Measurements from ENCODE around the gene PDZD2.

PDZD2 gene

DNA sequence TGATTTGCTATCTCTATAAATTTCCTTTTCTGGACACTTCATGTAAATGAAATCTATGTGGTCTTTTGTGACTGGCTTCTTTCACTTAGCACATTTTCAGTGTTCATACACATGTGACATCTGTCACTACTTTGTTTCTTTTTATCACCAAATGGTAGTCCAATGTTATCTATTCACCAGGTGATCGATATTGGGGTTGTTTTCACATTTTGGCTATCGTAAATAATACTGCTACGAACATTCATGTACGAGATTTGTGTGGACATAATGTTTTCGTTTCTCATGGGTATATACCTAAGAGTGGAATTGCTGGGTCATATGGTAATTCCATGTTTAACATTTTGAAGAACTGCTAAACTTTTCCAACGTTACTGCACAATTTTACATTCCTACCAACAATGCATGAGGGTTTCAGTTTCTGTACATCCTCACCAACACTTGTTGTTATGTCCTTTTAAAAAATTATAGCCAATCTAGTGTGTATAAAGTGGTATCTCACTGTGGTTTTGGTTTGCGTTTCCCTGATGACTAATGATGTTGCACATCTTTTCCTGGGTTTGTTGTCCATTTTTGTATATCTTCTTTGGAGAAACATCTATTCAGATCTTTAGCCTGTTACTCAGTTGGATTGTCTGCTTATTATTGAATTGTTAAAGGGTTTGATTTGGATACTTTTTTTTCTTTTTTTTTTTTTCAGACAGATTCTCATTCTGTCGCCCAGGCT is 263.0 kb downstream of the PDZD2 start:
- TF ChIP-seq CTCF (IDR thresholded peaks at IDR 0.05; ENCODE audit: low read depth, low read length, missing control alignments), result no peak
- no peak for DNase-seq (ENCODE audit: extremely low read depth, low read depth)
- H3K4me3 ChIP-seq (replicated peaks; ENCODE audit: low read depth, low read length), result no peak overlapping the region

- no peak for TF ChIP-seq CTCF (IDR thresholded peaks at IDR 0.05; ENCODE audit: low read depth, low read length, missing control alignments)
Observed at GRCh38 chr5:31908396-31908795, 269.5 kb downstream of the PDZD2 start.

GRCh38 chr5:31909073-31909472 is 270.1 kb downstream of the PDZD2 start:
- no peak for DNase-seq (ENCODE audit: extremely low read depth, low read depth)
- no peak overlapping the region for H3K4me3 ChIP-seq (replicated peaks; ENCODE audit: low read depth, low read length)
- no peak for TF ChIP-seq CTCF (IDR thresholded peaks at IDR 0.05; ENCODE audit: low read depth, low read length, missing control alignments)

More at GRCh38 chr5:31908396-31908795, 269.5 kb downstream of the PDZD2 start:
- no peak for DNase-seq (ENCODE audit: extremely low read depth, low read depth)
- no peak overlapping the region for H3K4me3 ChIP-seq (replicated peaks; ENCODE audit: low read depth, low read length)

DNA sequence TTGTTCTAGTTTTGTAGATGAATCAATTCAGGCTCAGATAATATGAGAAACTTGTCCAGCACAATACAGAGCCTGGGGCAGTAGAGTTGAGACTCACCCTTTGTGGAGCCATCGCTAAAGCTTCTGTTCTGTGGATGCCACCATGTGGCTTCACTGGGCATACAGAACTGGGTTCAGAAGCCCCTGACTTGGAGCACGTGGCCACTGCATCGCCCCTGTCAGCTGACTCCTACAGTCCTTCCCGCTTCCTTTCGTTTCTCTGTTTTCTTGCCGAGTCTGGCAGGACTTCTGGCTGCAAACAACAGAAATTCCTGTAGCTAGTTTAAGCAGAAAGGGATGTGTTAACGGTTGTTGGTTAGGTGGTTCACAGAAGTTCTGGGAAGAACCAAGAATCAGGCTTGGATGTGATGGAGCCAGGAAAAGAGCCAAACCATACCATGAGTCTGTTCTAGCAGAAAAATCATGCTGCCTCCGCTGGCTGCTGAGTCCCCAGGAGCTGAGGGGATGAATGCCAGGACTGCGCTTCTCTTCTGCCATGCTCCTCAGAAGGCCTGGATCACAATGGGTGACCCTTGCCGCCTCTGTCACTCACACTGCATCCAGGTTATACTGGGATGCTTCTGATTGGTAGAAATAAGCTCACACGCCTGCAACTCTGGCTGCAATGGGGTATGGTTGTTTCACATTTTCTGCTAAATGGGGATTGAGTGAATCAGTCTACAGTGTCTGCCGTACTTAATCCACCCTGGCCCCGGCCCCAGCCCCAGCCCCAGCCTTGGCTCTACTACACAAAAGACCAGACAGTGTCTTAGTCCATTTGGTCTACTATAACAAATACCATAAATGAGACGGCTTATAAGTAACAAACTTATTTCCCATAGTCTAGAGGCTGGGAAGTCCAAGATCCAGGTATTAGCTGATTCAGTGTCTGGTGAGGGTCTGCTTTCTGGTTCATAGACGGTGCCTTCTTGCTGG is 272.6 kb downstream of the PDZD2 start:
- DNase-seq (ENCODE audit: extremely low read depth, low read depth), result no peak
- H3K4me3 ChIP-seq (replicated peaks; ENCODE audit: low read depth, low read length), result no peak overlapping the region
- no peak for TF ChIP-seq CTCF (IDR thresholded peaks at IDR 0.05; ENCODE audit: low read depth, low read length, missing control alignments)

DNA sequence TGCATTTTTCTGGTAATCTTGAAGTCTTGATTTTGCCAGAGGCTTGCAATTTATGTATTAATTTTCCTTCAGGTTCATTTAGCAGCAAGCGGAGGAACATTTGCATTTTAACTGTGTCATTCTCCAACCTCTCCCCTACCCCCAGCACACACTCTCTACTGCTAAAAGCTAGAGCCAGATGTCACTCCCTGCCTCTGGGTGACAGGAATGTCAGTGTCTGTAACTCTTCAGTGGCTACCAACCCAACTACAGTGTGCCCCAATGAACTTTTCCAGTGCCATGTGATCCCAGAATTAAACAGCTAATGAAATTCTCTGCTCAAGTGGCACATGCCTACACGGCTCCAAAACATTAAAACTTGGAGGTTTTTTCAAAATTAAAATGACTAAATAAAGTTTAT is 274.9 kb downstream of the PDZD2 start:
- H3K4me3 ChIP-seq (replicated peaks; ENCODE audit: low read depth, low read length), result no peak overlapping the region
- DNase-seq (ENCODE audit: extremely low read depth, low read depth), result no peak
- TF ChIP-seq CTCF (IDR thresholded peaks at IDR 0.05; ENCODE audit: low read depth, low read length, missing control alignments), result no peak

DNA sequence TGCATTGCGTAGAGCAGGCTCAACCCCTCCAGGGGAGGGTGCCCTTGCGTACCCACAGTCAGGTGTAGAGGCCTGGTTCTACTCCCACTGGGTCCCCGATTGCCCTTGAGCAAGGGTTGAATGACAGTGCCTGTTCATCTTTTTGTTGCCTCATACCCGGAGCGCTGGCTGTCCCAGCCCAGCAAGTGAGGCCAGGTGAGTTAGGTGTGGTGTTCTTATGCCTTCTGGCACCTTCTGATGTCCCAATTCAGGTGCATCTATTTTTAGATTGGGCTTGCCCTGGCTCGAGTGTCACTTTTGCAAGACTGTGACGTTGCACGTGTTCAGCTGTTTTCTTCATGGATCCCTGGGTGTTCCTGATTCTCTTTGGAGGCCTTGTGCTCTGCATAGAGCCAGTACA is 277.4 kb downstream of the PDZD2 start:
- no peak for DNase-seq (ENCODE audit: extremely low read depth, low read depth)
- no peak overlapping the region for H3K4me3 ChIP-seq (replicated peaks; ENCODE audit: low read depth, low read length)
- TF ChIP-seq CTCF (IDR thresholded peaks at IDR 0.05; ENCODE audit: low read depth, low read length, missing control alignments), result no peak
